Kidney (tissue), 14 donors: ENCODE data around the gene TGM3. TPM values are rescaled to one million over a fixed set of nuclear protein-coding genes. Genes with fewer than 3 reads are reported as not detected.

Experiments
- DNase-seq, 5 donors: peaks; one replicate each; pipeline ENCODE4 v3.0.0-alpha.2; 2013 to 2020
- FAIRE-seq: peaks from 2 replicates; lab custom pipeline; 2012; peaks lifted over from hg19 to GRCh38; lab: Jason Lieb, UNC
- H3K27ac ChIP-seq, 2 donors: one replicate each; pipeline ENCODE4 v1.7.0; 2013; ENCODE audit warnings: low read depth in 2 of 2, low read length in 2 of 2, inconsistent platforms in 1 of 2
- H3K27me3 ChIP-seq: one replicate; pipeline ENCODE4 v1.7.1; 2013; ENCODE audit warnings: low read length, inconsistent platforms; ENCODE audit not compliant: control insufficient read depth, insufficient read depth
- H3K36me3 ChIP-seq, 3 donors: one replicate each; pipeline versions ENCODE4 v1.7.0 to v1.7.1; 2013; ENCODE audit warnings: low read length in 3 of 3, control low read depth in 1 of 3, inconsistent platforms in 1 of 3; ENCODE audit not compliant: insufficient read depth in 3 of 3, control insufficient read depth in 2 of 3
- H3K4me1 ChIP-seq, 3 donors: one replicate each; pipeline versions ENCODE4 v1.7.0 to v1.7.1; 2013; ENCODE audit warnings: low read length in 3 of 3, inconsistent platforms in 1 of 3, low read depth in 1 of 3; ENCODE audit not compliant: control insufficient read depth in 2 of 3, insufficient read depth in 2 of 3
- H3K4me3 ChIP-seq, 3 donors: one replicate each; pipeline versions ENCODE4 v1.7.0 to v1.8.1; 2013; ENCODE audit warnings: low read length in 3 of 3, control low read depth in 1 of 3, inconsistent platforms in 1 of 3
- H3K9ac ChIP-seq, 3 donors: one replicate each; pipeline versions ENCODE4 v1.7.0 to v1.7.1; 2013; ENCODE audit warnings: low read length in 3 of 3, control low read depth in 1 of 3, inconsistent platforms in 1 of 3
- H3K9me3 ChIP-seq, 3 donors: one replicate each; pipeline versions ENCODE4 v1.7.0 to v1.7.1; 2013; ENCODE audit warnings: low read length in 3 of 3, control low read depth in 1 of 3, inconsistent platforms in 1 of 3; ENCODE audit not compliant: control insufficient read depth in 2 of 3, insufficient read depth in 1 of 3
- CTCF ChIP-seq: IDR thresholded peaks from 3 replicates; pipeline ENCODE4 v1.5.1; 2012; ENCODE audit warnings: mild to moderate bottlenecking, moderate library complexity, borderline replicate concordance; ENCODE audit not compliant: insufficient read depth; ENCODE audit errors: extremely low read depth
- intact Hi-C: fragments of 100-400 bp; cut with DNase I; formaldehyde crosslinking; loops from one replicate; pipeline ENCODE4 v1.11.1; 2022
- polyA plus RNA-seq: library from polyadenylated mRNA; stranded (reverse); fragments of 350-450 nt; fragmentation: Illumina TruSeq; extraction: RNeasy Lipid Tissue Mini Kit (QIAGEN cat#74804); gene quantifications from one replicate; pipeline ENCODE4 v1.2.3, GENCODE V29; 2014; ENCODE audit warnings: low read depth, low replicate concordance; ENCODE audit not compliant: insufficient read depth
- total RNA-seq: library from RNA; stranded (reverse); fragmentation: NEBNext Ultra II Directional; extraction: Animal tissue kit (Norgen Biotek cat#: 25700); gene quantifications from one replicate; pipeline ENCODE4 v1.2.1, GENCODE V29; 2021
- donor health status: control.
- donor health status: control.
- donor health status: control.
- donor health status: control.
- donor health status: control.
- donor health status: DM: yes; HTN: yes; CAD: no.
- donor health status: Normal renal cell carcinoma (clear cell type).

TGM3 gene
- total and polyA plus RNA-seq, 2 donors from 2014 or later: 0.13 TPM; not detected in 1

- intact Hi-C loops: no loop called here
- FAIRE-seq: no peak
- H3K36me3 ChIP-seq: no peaks in the 10 kb centered on the region
- DNase-seq: no peak
- H3K4me1 ChIP-seq: no peaks in the 10 kb centered on the region
- no peak overlapping the region for H3K27ac ChIP-seq
- H3K27me3 ChIP-seq: no peaks in the 10 kb centered on the region
- H3K4me3 ChIP-seq: no peak overlapping the region
- H3K9me3 ChIP-seq: no peaks in the 10 kb centered on the region
- no peak for TF ChIP-seq CTCF
- no peak overlapping the region for H3K9ac ChIP-seq
Observed at GRCh38 chr20:2368621-2369020, 72.8 kb downstream of the TGM3 start.

GRCh38 chr20:2373098-2373497 is 77.3 kb downstream of the TGM3 start:
- no peak overlapping the region for H3K9ac ChIP-seq
- TF ChIP-seq CTCF: no peak
- no peaks in the 10 kb centered on the region for H3K4me1 ChIP-seq
- intact Hi-C loops: no loop called here
- no peaks in the 10 kb centered on the region for H3K27me3 ChIP-seq
- FAIRE-seq (no peak), DNase-seq (no peak)
- no peak overlapping the region for H3K27ac ChIP-seq
- no peak overlapping the region for H3K4me3 ChIP-seq
- H3K9me3 ChIP-seq: no peaks in the 10 kb centered on the region
- H3K36me3 ChIP-seq: no peaks in the 10 kb centered on the region

GRCh38 chr20:2374346-2375125 is 78.7 kb downstream of the TGM3 start:
- FAIRE-seq: no peak
- intact Hi-C loops: no loop called here
- H3K9me3 ChIP-seq: no peaks in the 10 kb centered on the region

More at GRCh38 chr20:2374346-2375125, 78.7 kb downstream of the TGM3 start:
- Histone ChIP-seq H3K27me3 (no peaks in the 10 kb centered on the region), H3K27ac (no peak overlapping the region), H3K4me3 (no peak overlapping the region), H3K36me3 (no peaks in the 10 kb centered on the region), H3K9ac (no peak overlapping the region), H3K4me1 (no peaks in the 10 kb centered on the region)
- DNase-seq: no peak
- TF ChIP-seq CTCF: no peak
